OCI-LY7 (cell line): ENCODE results near the gene TCL1B. TPM values are rescaled to one million over a fixed set of nuclear protein-coding genes. Genes with fewer than 3 reads are reported as not detected.

ENCODE experiments used
- BruUV-seq: library from RNA; stranded (reverse); fragments of 400-500 nt; replicated peaks from 2 replicates; lab custom pipeline; 2021; lab: Mats Ljungman, UMichigan
- CTCF ChIA-PET: fragments of 300-600 bp; sonication (Branson Sonifier 250); formaldehyde crosslinking; loops from one replicate; lab custom pipeline; 2022; ENCODE audit warnings: antibody characterized with exemption; ENCODE audit not compliant: unreplicated experiment; lab: Charles Lee
- POLR2A ChIA-PET: fragments of 300-600 bp; sonication (Branson Sonifier 250); formaldehyde crosslinking; loops from one replicate; lab custom pipeline; 2022; ENCODE audit warnings: antibody characterized with exemption; lab: Charles Lee
- DNase-seq: peaks from one replicate; pipeline ENCODE4 v3.0.0-alpha.2; 2015; ENCODE audit warnings: low spot score
- H2AFZ ChIP-seq: fragments of 200-600 bp; sonication (generic), shearing (Covaris generic); 2 replicates; pipeline ENCODE4 v1.6.1; 2014; ENCODE audit warnings: mild to moderate bottlenecking, antibody characterized with exemption, low read length, moderate library complexity
- H3K27ac ChIP-seq: fragments of 200-600 bp; sonication (generic); 2 replicates; pipeline ENCODE4 v1.5.1; 2014; ENCODE audit warnings: mixed run types, low read depth, mild to moderate bottlenecking, moderate library complexity, low read length, inconsistent platforms; ENCODE audit not compliant: poor library complexity, severe bottlenecking
- H3K36me3 ChIP-seq: fragments of 200-600 bp; sonication (generic); 2 replicates; pipeline ENCODE4 v1.6.1; 2014; ENCODE audit warnings: mild to moderate bottlenecking, antibody characterized with exemption, low read length, moderate library complexity, mixed read lengths; ENCODE audit not compliant: insufficient read depth
- H3K4me1 ChIP-seq: fragments of 200-600 bp; sonication (generic); 2 replicates; pipeline ENCODE4 v1.5.1; 2014; ENCODE audit warnings: mild to moderate bottlenecking, low read length; ENCODE audit not compliant: insufficient read depth, poor library complexity, severe bottlenecking
- H3K4me2 ChIP-seq: fragments of 200-600 bp; sonication (generic); 2 replicates; pipeline ENCODE4 v1.6.1; 2014; ENCODE audit warnings: mild to moderate bottlenecking, low read length
- H3K4me3 ChIP-seq: fragments of 200-600 bp; sonication (generic); 2 replicates; pipeline ENCODE4 v1.5.1; 2014; ENCODE audit warnings: mild to moderate bottlenecking, low read depth, low read length; ENCODE audit not compliant: poor library complexity, severe bottlenecking
- H3K79me2 ChIP-seq: fragments of 200-600 bp; sonication (generic); 2 replicates; pipeline ENCODE4 v1.6.1; 2016; ENCODE audit warnings: low read depth, mild to moderate bottlenecking, low read length, moderate library complexity, mixed read lengths; ENCODE audit not compliant: insufficient read depth
- H3K9me2 ChIP-seq: fragments of 200-600 bp; sonication (generic); 2 replicates; pipeline ENCODE4 v1.6.1; 2016; ENCODE audit warnings: mild to moderate bottlenecking, low read length, mixed read lengths; ENCODE audit not compliant: insufficient read depth
- H3K9me3 ChIP-seq: fragments of 200-600 bp; sonication (generic); 2 replicates; pipeline ENCODE4 v1.6.1; 2014; ENCODE audit warnings: mild to moderate bottlenecking, mixed run types, low read length, mixed read lengths
- H4K20me1 ChIP-seq: fragments of 200-600 bp; sonication (generic); 2 replicates; pipeline ENCODE4 v1.6.1; 2014; ENCODE audit warnings: mild to moderate bottlenecking, antibody characterized with exemption, low read length, moderate library complexity, mixed read lengths; ENCODE audit not compliant: insufficient read depth
- CTCF ChIP-seq: fragments of 200-600 bp; sonication (generic); conservative IDR thresholded peaks from 2 replicates; pipeline ENCODE4 v1.5.1; 2014; ENCODE audit warnings: mild to moderate bottlenecking, antibody characterized with exemption, low read length, moderate library complexity, mixed read lengths
- EZH2phosphoT487 ChIP-seq: fragments of 200-600 bp; sonication (generic); IDR thresholded peaks from 2 replicates; pipeline ENCODE4 v1.6.1; 2018; ENCODE audit warnings: low read depth, borderline replicate concordance, mild to moderate bottlenecking, mixed run types, antibody characterized with exemption, low read length, moderate library complexity, mixed read lengths
- intact Hi-C: fragments of 100-400 bp; cut with micrococcal nuclease; formaldehyde crosslinking; loops from one replicate; pipeline ENCODE4 v1.10.0; 2022; ENCODE audit not compliant: unreplicated experiment
- total RNA-seq, 2 experiments: library from RNA; depleted of rRNA in 1 of 2; stranded (reverse); fragments of >200 nt in 1 of 2; shearing (Covaris generic) in 1 of 2; gene quantifications; 2 replicates each; pipeline ENCODE4 v1.2.3, GENCODE V29; 2014 to 2022

Gene TCL1B
- total RNA-seq, 2 experiments from 2014 or later = 5.6 to 75.2 TPM

GRCh38 chr14:95679998-95680735 lies 6.1 kb upstream of the TCL1B start:
- no peaks in the 10 kb centered on the region for H3K9me2 ChIP-seq
- no TSS peak for BruUV-seq
- intact Hi-C loops = loop anchor here (5.0 kb wide), 1 partner anchor 312 kb away; no protein-coding TSS in a partner anchor
- peak overlapping the region; percentile 55; the same call in 1 of the 2 replicates for H2AFZ ChIP-seq
- peak; percentile 58 for DNase-seq
- H3K27ac ChIP-seq = peak overlapping the region; percentile 52
- H3K4me1 ChIP-seq = peaks cover 61% of the 10 kb centered on the region
- no peak for TF ChIP-seq EZH2phosphoT487
- TF ChIP-seq CTCF = peak; percentile 69
- CTCF ChIA-PET = interaction anchor here (1.2 to 1.6 kb wide), 5 partner anchors 11 to 66 kb away, joined by 3 to 17 read pairs (median 5); no protein-coding TSS in a partner anchor
- peaks cover 21% of the 10 kb centered on the region; the same call in 1 of the 2 replicates for H3K9me3 ChIP-seq
- POLR2A ChIA-PET = interaction anchor here (0.6 to 11.3 kb wide), 11 partner anchors 9 to 210 kb away, joined by 3 to 187 read pairs (median 4); no protein-coding TSS in a partner anchor
- no peak overlapping the region for H3K4me3 ChIP-seq
- H3K4me2 ChIP-seq = peak overlapping the region; percentile 61
- H3K79me2 ChIP-seq = no peaks in the 10 kb centered on the region
- H4K20me1 ChIP-seq = no peaks in the 10 kb centered on the region
- peaks cover 25% of the 10 kb centered on the region for H3K36me3 ChIP-seq

GRCh38 chr14:95681153-95681552 lies 5.1 kb upstream of the TCL1B start:
- Histone ChIP-seq H3K79me2 (no peaks in the 10 kb centered on the region), H3K9me3 (peaks cover 11% of the 10 kb centered on the region; the same call in 1 of the 2 replicates), H3K36me3 (peaks cover 15% of the 10 kb centered on the region), H3K4me2 (no peak overlapping the region), H4K20me1 (no peaks in the 10 kb centered on the region), H3K27ac (no peak overlapping the region), H3K9me2 (no peaks in the 10 kb centered on the region), H2AFZ (no peak overlapping the region), H3K4me1 (peaks cover 64% of the 10 kb centered on the region), H3K4me3 (no peak overlapping the region)
- intact Hi-C loops = loop anchor here (5.0 kb wide), 1 partner anchor 311 kb away; no protein-coding TSS in a partner anchor
- CTCF ChIA-PET = no interaction called here
- TF ChIP-seq CTCF (no peak), EZH2phosphoT487 (no peak)
- BruUV-seq = no TSS peak
- POLR2A ChIA-PET = interaction anchor here (1.1 to 11.3 kb wide), 3 partner anchors 14 to 29 kb away, joined by 3 to 187 read pairs (median 5); no protein-coding TSS in a partner anchor
- no peak for DNase-seq
